Cardiac septum (tissue), 1 donor: ENCODE measurements around the gene SMIM7. TPM values are rescaled to one million over a fixed set of nuclear protein-coding genes. Genes with fewer than 3 reads are reported as not detected.
A peak's percentile ranks its signal among the peaks of the same experiment; 100 is the strongest.
"Not testable (repeated sequence)": the region's sequence is repeated elsewhere in the genome, so short reads cannot be mapped to it uniquely, and the experiment has no call there.

Source experiments
- DNase-seq: peaks from one replicate; pipeline ENCODE4 v3.0.0-alpha.2; 2020; ENCODE audit warnings: low spot score
- intact Hi-C: fragments of 100-400 bp; cut with DNase I; formaldehyde crosslinking; loops from one replicate; pipeline ENCODE4 v1.14.0; 2022
- total RNA-seq: library from RNA; stranded (reverse); fragmentation: NEBNext Ultra II Directional; extraction: Animal tissue kit (Norgen Biotek cat#: 25700); gene quantifications from one replicate; pipeline ENCODE4 v1.2.1, GENCODE V29; 2021
- donor health status: DM: no; HTN: no; CAD: no.

The SMIM7 gene
- total RNA-seq, 1 donor from 2014 or later, result 47.0 TPM

DNA sequence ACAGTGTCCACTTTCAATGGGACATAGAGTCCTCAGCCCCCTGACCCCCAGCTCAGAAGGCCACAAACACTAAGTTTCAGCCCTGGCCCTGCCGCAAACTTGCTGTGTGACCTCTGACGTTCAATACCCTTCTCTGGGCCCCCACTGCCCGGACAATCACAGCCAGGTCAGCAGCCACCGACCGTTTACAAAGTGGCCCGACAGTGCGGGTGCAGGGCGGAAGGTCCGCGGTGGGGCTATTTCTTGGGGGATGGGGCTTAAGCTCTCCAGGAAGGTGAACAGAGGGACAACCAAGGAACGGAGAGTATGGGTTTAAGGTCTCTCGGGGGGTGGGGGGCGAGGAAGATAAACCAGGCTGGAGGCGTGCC lies 496 bp downstream of the SMIM7 start:
- intact Hi-C loops, result no loop called here

DNA sequence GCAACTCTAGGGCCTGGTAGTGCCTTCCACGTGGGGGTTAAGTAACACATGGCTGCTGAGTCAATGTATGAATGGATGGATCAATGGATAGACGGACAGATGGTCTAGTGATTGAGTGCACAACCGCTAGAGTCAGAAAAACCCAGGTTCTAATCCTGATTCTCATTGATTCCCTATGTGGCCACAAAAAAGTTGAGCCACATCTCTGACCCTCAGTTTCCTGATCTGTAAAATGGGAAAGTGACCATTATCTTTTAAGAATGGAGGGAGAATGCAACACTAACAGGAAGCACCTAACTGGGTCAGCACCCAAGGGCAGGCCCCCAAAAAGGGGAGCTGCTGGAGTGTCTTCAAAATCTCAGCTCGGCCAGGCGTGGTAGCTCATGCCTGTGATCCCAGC lies 2.6 kb downstream of the SMIM7 start:
- no peak for DNase-seq
- intact Hi-C loops, result no loop called here

More for the DNA sequence above, 496 bp downstream of the SMIM7 start:
- DNase-seq, result no peak

DNA sequence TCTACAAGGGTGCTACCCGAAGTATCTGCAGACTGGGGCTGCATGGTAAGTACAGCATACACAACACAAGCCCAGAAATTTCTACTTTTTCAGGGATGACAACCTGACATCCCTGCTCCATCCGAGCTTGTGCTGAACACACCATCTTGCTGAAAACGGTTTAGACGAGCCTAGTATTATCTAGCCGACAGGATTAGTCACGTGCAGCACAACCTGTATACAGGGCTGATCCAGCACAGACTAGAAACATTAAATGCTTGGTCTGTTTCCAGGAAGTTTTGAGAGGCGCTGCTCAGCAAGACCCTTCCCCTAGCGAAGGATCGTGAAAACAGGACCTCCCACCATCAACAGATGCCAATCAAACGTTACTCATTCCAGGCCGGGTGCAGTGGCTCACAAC lies 4.2 kb downstream of the SMIM7 start:
- DNase-seq, result no peak
- intact Hi-C loops, result no loop called here

DNA sequence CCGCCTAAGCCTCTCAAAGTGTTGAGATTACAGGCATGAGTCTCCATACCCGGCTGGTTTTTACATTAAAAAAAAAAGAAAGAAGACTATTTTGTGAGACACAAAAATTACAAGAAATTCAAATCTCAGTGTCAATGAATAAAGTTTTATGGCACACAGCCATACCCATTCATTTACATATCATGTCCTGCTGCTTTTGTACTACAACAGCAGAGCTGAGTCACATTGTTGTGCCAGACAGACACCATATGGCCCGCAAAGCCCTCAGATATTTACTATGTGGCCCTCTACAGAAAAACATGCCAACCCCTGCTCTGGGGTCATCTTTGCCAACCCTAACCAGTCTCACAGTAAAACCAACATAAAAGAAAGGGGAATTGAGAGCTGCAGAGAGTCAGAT lies 5.3 kb downstream of the SMIM7 start:
- DNase-seq, result no peak
- intact Hi-C loops, result no loop called here

DNA sequence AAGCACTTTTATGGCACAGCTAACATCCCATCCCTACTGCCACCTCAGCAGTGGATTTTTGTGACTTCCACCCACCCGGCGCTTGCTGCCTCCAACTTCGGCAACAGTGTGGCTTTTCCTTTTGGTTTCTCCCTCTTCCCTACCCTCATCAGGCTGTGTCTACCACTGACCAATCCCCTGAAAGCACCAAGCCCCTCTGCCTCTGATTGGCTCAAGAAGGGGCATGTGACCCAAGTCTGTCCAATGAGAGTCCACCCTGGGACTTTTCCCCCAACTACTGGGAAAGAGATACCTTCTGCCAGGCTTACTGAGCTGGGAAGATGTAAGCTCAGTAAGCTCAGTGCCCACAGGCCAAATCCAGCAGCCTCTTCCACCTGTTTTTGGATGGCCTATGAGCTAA lies 5.8 kb downstream of the SMIM7 start:
- DNase-seq, result no peak
- intact Hi-C loops, result no loop called here

DNA sequence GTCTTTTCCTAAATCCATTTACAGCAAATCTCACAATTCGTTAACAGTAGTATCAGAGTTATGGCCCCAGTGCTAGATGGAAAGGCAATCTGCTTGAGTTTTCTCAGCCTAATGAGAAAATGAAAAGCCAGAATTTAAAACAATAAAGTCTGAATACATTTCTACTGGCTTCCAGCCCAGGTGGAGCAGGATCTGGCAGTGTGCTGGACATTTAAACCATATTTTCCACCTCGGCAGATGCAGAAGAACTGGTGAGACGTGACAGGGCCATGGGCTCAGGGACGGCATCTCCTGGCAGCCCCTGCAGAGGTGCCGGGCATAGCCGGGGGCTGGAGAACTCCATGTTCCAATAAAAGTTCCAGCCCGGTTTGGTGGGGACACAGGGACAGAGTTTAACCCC lies 7.1 kb downstream of the SMIM7 start:
- no peak for DNase-seq
- intact Hi-C loops, result no loop called here

DNA sequence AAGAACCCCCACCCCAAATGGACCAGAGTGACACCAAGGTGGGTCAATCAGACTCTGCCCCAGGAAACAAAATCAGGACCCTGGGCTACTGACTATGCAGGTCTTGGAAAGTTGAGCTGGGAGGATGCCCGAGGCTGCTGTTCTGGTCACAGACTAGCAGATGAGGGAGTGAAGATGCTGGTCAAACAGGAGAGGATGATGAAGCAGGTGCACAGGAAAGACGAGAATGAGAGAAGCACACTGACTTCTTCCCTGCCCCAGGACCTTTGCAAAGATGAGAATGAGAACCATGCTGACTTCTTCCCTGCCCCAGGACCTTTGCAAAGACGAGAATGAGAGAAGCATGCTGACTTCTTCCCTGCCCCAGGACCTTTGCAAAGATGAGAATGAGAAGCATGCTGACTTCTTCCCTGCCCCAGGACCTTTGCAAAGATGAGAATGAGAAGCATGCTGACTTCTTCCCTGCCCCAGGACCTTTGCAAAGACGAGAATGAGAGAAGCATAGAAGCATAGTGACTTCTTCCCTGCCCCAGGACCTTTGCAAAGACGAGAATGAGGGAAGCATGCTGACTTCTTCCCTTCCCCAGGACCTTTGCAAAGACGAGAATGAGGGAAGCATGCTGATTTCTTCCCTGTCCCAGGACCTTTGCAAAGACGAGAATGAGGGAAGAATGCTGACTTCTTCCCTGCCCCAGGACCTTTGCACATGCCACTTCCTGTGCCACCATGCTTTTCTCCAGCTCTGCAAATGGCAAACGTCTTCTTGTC lies 8.3 kb downstream of the SMIM7 start:
- intact Hi-C loops, DNase-seq: not testable (repeated sequence)

DNA sequence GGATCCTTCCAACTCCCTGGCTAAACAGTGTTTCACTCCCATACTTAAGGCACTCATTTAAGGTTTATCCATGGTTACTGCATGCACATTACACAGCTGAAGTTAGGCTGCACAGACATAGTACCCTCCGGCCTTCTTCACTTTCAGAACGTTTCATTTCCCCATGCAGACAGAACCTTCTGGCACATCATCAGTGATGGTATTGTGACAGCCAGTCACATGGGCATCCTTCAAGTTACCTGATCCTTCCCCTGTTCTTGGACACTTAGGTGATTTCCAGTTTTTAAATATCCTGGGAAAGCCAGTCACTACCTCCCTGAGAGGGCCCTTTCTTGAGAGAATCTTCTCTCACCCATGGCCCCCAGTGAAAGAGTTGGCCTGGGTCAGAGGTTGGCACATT lies 9.1 kb downstream of the SMIM7 start:
- intact Hi-C loops, result no loop called here
- no peak for DNase-seq

DNA sequence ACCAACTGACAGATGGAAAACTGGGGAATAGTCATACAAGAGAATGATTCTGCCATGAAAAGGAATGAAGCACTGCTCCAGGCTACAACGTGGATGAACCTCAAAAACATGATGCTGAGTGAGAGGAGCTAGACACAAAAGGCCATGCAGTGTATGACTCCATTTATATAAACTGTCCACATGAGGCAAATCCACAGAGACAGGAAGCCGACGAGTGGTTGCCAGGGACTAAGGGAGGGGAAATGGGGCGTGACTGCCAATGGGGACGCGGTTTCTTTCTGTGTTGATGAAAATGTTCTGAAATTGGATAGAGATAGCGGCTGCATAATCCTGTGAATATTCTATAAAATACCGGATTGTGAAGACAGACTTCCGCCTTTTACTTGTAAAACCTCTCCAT lies 10.2 kb downstream of the SMIM7 start:
- intact Hi-C loops, result no loop called here
- DNase-seq, result no peak

DNA sequence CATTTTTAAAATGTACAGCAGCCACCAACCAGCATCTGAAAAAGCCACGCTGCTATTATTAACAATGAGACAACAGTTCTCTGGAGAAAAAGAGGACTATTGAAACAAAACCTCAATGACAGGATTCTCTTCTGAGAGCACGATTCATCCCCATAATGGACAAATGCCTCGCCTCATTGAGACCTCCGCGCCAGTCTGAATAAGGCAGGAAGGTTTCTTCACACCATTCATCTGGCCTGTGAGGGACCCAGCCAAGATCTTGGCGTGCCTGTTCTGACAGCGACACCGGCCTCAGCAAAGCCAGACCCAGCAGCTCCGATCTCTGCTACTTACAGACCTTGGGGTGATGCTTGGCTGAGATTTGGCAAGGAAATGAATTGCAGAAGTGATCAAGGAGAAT lies 14.8 kb downstream of the SMIM7 start:
- no peak for DNase-seq
- intact Hi-C loops, result no loop called here

DNA sequence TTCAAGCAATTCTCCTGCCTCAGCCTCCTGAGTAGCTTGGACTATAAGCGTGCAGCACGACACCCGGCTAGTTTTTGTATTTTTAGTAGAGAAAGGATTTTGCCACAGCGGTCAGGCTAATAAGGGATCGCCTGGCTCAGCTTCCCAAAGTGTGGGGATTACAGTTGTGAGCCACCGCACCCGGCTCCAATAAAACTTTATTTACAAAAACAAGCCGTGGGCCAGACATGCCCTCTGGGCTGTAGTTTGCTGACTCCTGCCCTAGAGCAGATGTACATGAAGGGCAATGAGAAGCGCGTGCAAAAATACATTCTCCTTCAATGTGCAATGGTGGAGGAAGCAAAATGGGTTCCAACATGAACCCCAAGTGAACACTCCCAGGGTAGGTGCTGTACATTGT lies 18.2 kb downstream of the SMIM7 start:
- intact Hi-C loops, result no loop called here

DNA sequence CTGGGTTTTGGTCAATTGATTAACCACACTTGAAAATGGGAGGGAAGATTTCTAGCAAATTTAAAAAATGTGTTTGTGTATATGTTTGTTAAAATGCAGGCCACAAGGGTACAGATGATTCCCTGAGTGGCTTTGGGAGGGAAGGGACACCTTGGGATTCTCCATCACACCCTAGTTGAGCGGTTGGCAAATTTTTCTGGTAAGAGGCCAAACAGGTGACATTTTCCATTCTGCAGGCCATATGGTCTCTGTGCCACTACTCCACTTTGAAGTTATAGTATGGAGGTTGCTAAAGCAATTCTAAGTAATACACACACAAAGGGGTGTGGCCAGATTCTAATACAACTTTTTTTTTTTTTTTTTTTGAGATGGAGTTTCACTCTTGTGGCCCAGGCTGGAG lies 19.0 kb downstream of the SMIM7 start:
- intact Hi-C loops, result no loop called here
- no peak for DNase-seq

More for the DNA sequence above, 18.2 kb downstream of the SMIM7 start:
- DNase-seq, result no peak

DNA sequence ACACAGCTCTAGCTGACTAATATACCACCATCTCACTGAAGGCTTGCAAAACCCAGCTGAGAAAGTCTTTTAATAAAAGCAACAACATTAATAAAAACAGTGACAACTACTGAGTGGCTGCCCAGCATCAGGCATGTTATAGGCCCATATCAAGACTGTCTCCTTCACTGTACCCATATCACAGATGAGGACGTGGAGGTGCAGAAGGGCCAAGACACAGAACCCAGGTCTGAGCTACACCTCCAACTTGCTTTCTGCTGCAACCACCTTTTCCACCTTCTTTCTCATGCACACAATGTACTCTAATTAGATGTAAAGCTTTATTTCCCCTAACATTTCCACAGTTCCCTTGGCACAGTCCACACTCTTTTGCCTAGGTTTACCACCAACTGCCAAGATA lies 21.3 kb downstream of the SMIM7 start:
- DNase-seq, result no peak
- intact Hi-C loops, result no loop called here

DNA sequence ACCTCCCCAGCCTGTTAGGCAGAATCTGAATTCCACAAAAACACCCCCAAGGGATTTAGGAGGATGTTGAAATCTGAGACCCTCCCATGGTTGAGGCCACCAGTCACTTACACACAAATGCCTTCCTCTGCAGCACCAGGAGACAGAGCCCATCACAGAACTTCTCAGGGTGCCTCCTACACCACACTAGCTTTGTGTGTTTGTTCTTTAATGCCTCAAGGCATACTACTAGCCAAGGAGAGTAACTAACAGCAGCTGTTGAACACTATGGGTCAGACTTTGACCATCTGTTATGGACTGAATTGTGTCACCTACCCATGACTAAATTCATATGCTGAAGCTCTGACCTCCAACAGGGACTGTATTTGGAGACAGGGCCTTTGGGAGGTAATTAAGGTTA lies 22.4 kb downstream of the SMIM7 start:
- intact Hi-C loops, result no loop called here
- DNase-seq, result no peak

DNA sequence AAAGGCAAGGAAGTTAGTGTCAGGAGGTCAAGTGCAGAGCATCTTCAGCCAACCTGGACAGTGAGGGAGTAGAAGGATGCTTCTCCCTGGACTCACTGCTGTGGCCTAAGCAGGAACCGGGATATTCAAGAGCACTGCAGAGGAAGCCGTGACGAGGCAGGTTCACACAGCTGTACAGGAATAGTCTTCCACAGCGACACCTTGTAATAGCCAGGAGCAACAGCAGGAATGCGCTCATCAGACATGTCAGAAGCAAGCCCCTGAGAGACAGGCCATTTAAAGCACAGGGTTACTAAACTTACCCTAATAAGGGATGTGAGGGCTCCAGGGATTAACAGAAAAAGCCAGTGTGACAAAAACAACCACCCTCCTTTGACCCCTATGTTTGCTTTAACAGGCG lies 28.5 kb downstream of the SMIM7 start:
- DNase-seq, result no peak
- intact Hi-C loops, result no loop called here

DNA sequence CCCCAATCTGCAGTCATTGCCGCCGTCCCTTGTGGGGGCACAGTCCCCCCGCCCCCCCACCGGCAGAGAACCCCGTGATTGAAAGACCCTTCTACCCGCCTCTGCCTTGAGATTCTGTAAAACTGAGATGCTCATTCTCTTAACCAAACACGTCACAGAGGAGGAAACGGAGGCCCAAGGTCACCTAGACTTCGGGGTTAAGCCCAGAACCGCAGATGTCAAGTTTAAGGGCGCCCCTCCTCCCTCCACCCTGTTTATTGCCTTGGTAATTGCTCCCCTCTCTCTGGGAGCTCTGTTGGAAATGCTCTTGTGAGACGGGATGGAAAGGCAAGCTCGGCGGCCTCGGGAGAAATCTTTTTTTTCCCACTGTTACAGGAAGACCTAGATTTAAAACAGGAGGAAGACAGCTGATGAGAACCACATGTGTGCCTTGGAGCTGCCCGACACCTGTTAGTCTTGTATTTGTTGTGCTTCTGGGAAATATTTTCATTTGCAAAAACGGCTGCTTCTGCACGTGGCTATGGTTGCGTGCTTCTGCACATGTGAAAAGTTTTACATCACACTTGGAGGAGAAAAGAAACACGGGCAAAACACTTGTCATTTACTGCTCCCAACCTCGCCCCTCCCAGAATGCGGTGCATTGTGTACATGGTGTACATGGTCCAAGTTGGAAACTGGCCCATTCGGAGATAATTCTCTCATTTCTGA lies 30.8 kb downstream of the SMIM7 start:
- DNase-seq, result no peak
- intact Hi-C loops, result loop anchor here (1.0 to 5.0 kb wide), 3 partner anchors 42 to 87 kb away; partner anchors contain the start of genes CHERP and SLC35E1

DNA sequence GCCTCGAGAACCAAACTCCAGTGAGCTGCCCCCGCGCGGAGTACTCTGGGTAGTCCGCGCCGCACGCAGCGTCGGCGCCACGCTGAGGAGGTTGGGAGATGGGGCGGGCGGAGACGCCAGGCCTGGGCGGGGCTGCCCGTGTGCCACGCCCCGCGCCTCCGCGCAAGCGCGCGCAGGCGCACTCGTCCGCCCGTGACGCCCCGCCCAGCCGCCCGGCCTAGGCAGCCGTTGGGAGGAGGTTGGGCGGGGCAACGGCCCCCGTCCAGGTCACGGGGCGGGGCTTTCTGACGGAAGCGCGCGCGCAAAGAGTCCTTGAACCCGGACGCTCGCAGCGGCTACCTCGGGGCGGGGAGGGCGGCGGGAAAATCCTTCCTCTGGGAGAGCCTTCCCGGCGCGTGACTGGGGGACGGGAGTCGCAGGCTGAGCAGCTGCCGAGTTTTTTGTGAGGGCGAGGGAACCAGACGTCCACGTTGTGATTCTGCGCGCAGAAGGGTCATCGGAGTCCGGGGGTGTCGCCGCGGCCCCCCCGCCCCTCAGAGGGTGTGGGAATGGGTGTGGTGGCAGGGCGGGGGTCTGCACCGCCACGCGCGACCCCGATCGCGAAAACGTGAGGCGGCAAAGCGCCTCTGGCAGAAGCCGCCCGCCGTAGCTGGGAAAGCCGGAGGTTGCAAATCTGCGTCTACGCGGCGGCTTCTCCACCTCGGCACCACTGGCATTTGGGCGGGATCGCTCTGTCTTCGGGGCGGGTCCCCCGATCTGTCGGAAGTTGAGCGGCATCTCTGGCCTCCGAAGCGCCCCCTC lies 31.6 kb downstream of the SMIM7 start, which contains the start of gene MED26:
TSS of gene MED26 (minus strand) at position 22 of the 801 bp plus-strand sequence. CDS start 261 bp downstream, outside the sequence.
- intact Hi-C loops, result loop anchor here (1.0 to 5.0 kb wide), 3 partner anchors 41 to 86 kb away; partner anchors contain the start of genes CHERP and SLC35E1

DNA sequence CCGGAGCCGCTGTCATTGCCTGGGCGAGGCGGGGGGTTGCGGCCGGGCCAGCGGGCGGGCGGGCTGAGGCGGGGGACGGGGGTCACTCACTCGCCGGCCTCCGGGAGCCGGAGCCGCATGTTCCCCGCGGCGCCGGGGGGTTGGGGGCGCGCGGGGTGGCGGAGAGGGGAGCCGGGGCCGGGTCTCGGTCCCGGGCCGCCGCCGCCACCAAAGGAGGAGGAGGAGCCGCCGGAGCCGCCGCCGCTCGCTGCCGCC lies 32.1 kb downstream of the SMIM7 start:
- intact Hi-C loops, result loop anchor here (1.0 to 5.0 kb wide), 3 partner anchors 41 to 86 kb away; partner anchors contain the start of genes CHERP and SLC35E1
- DNase-seq, result no peak

More for the DNA sequence above, 31.6 kb downstream of the SMIM7 start, which contains the start of gene MED26:
- peak; percentile 99 for DNase-seq

DNA sequence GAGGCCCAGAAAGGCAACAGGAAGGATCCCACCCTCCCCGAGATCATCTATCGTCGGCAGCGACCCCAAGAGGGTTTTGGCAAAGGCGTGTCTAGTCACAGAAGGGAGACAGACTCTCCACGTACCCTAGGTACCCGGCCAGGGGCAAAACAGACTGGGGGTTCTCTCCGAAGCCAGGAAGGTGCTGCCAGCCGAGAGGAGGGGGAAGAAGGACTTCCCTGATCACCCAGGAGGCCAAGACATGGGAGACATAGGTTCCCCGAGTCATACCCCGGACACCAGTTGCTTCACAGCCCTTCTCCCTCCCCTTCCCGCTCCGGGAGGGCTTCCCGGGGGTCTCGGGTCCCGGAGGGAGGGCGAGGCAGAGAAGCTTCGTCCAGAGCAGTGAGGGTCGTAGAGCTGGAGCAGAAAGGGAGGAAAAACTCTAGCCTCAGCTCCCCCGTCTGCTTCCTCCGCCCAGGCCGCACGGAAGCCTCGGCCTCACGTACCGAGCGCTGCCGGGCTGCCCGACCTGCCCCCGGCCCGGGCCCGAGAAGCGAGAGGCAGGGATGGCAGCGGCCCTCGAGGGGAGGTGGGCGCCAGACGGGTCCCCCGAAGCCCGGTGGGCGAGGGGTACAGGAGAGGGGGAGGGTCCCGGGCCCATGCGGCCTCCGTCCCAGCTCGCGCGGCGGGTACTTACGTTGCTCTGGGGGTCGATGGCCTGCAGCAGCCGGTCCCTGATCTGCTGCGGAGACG lies 32.6 kb downstream of the SMIM7 start:
- no peak for DNase-seq
- intact Hi-C loops, result loop anchor here (5.0 kb wide), 1 partner anchor 40 kb away; no protein-coding TSS in a partner anchor

DNA sequence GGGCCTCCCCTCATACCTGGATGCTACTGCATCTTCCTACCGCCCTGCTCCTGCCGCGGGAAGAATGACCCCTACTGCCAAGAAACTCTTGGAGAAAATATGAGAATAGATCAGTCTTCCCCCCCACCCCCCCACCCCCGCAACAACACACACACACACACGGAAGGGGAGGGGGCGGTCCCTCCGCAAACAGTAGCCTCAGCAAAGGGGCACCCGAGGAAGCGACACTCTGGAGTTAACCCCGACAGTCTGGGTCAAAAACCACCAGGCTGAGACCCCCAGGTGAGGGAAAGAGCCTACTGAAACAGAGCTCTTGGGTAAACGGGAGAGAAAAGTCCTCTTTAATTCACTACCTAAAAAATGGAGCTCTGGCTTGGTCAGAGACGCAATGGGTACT lies 33.1 kb downstream of the SMIM7 start:
- DNase-seq, result no peak
- intact Hi-C loops, result loop anchor here (5.0 kb wide), 1 partner anchor 39 kb away; no protein-coding TSS in a partner anchor
